GM18873 (cell line): ENCODE results near the gene PNN.
"Not testable (repeated sequence)": the region's sequence is repeated elsewhere in the genome, so short reads cannot be mapped to it uniquely, and the experiment has no call there.

Experiments used
- ATAC-seq: cut with Tn5 transposase; IDR thresholded peaks from one replicate; pipeline ENCODE4 v1.9.1; 2021; ENCODE audit warnings: mild to moderate bottlenecking, moderate library complexity, moderate number of reproducible peaks; ENCODE audit not compliant: unreplicated experiment, low FRiP score

PNN gene

GRCh38 chr14:39174560-39175444 is at the start of gene PNN:
Gene PNN, plus strand, starts transcription at chr14:39175254. Its CDS starts 26 bp downstream, at chr14:39175280.
- ATAC-seq: peak; percentile 95

GRCh38 chr14:39137835-39138234 is 37.2 kb upstream of the PNN start:
- not testable (repeated sequence) for ATAC-seq

- no peak for ATAC-seq
Measured at GRCh38 chr14:39138440-39138839, 36.6 kb upstream of the PNN start.

GRCh38 chr14:39140170-39140569 is 34.9 kb upstream of the PNN start:
- ATAC-seq: no peak

- not testable (repeated sequence) for ATAC-seq
Measured at GRCh38 chr14:39141623-39142022, 33.4 kb upstream of the PNN start.

GRCh38 chr14:39143226-39143625 is 31.8 kb upstream of the PNN start:
- not testable (repeated sequence) for ATAC-seq

GRCh38 chr14:39145266-39145966 is 29.6 kb upstream of the PNN start:
- ATAC-seq: no peak

- ATAC-seq: no peak
Measured at GRCh38 chr14:39154594-39155189, 20.4 kb upstream of the PNN start.

- ATAC-seq: no peak
Measured at GRCh38 chr14:39157491-39157890, 17.6 kb upstream of the PNN start.

GRCh38 chr14:39158222-39158858 is 16.7 kb upstream of the PNN start:
- ATAC-seq: no peak

- ATAC-seq: no peak
Measured at GRCh38 chr14:39160494-39160893, 14.6 kb upstream of the PNN start.

GRCh38 chr14:39167797-39168320 is 7.2 kb upstream of the PNN start:
- not testable (repeated sequence) for ATAC-seq

GRCh38 chr14:39168591-39168990 is 6.5 kb upstream of the PNN start:
- ATAC-seq: no peak

- no peak for ATAC-seq
Measured at GRCh38 chr14:39169541-39169900, 5.5 kb upstream of the PNN start.

GRCh38 chr14:39173198-39173597 is 1.9 kb upstream of the PNN start:
- no peak for ATAC-seq

GRCh38 chr14:39175445-39176262 is 600 bp downstream of the PNN start:
- no peak for ATAC-seq

GRCh38 chr14:39176263-39177167 is 1.5 kb downstream of the PNN start:
- ATAC-seq: no peak

GRCh38 chr14:39177168-39177545 is 2.1 kb downstream of the PNN start:
- no peak for ATAC-seq

- ATAC-seq: no peak
Measured at GRCh38 chr14:39179042-39179441, 4.0 kb downstream of the PNN start.
